ENCODE results near the gene PDE2A.

GRCh38 chr11:72712841-72713240, 38.6 kb upstream of the PDE2A start:
- no peak for TF ChIP-seq CTCF (optimal IDR thresholded peaks at IDR 0.05 in 1 of 3, IDR thresholded peaks at IDR 0.05 in 1 of 3, conservative IDR thresholded peaks at IDR 0.05 in 1 of 3; ENCODE audit: extremely low read depth in 1 of 3, insufficient read depth in 2 of 3, low read length in 3 of 3)
- TF ChIP-seq EZH2 (IDR thresholded peaks at IDR 0.05; ENCODE audit: low read length): no peak
